Upper lobe of left lung (tissue), 4 donors: ENCODE data around the gene NSUN7.

Source experiments
- POLR2AphosphoS5 ChIP-seq, 2 donors: sonication (generic); formaldehyde crosslinking; IDR thresholded peaks; one replicate each; pipeline ENCODE4 v1.5.1; 2017; ENCODE audit warnings: antibody characterized with exemption in 2 of 2
- TF ChIP-seq, protein P1 (sequence below), 6 experiments: fragments of 450-650 bp in 4 of 6; fragments of 200-600 bp in 2 of 6; sonication (generic) in 2 of 6; IDR thresholded peaks; one replicate each; pipeline ENCODE4 v1.5.1; 2016 to 2019; ENCODE audit warnings: antibody characterized with exemption in 6 of 6

DNA sequence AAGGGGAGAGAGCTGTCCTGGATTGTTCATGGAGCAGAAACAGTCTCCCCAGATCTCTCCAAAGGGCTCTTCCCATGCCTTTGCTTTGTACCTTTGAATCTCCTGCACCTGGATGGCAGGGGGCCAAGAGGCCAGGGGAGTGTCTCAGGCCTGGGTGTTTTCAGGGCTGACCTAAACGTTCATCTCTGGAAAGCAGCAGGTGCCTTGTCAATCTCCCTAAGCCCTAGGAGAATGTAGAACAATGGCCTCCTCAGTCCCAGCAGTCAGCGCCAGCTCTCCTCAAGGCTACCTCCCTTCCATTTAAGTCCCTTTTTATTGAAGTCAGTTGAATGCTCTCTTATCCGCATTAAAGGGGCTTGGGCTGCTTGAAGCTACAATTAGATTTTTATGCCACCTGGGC is 31.2 kb upstream of the NSUN7 start:
- TF ChIP-seq, protein P1, sequence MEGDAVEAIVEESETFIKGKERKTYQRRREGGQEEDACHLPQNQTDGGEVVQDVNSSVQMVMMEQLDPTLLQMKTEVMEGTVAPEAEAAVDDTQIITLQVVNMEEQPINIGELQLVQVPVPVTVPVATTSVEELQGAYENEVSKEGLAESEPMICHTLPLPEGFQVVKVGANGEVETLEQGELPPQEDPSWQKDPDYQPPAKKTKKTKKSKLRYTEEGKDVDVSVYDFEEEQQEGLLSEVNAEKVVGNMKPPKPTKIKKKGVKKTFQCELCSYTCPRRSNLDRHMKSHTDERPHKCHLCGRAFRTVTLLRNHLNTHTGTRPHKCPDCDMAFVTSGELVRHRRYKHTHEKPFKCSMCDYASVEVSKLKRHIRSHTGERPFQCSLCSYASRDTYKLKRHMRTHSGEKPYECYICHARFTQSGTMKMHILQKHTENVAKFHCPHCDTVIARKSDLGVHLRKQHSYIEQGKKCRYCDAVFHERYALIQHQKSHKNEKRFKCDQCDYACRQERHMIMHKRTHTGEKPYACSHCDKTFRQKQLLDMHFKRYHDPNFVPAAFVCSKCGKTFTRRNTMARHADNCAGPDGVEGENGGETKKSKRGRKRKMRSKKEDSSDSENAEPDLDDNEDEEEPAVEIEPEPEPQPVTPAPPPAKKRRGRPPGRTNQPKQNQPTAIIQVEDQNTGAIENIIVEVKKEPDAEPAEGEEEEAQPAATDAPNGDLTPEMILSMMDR (IDR thresholded peaks at IDR 0.05) = no peak
- no peak for TF ChIP-seq POLR2AphosphoS5 (IDR thresholded peaks at IDR 0.05)
